HL-60/S4 treated with retinoic acid at 250 ng/mL for 4 days and 3 days (cell line): ENCODE data around the gene PPCDC.
"Not testable (repeated sequence)": the region's sequence is repeated elsewhere in the genome, so short reads cannot be mapped to it uniquely, and the experiment has no call there.

Source experiments
- in situ Hi-C: fragments of 300-500 bp; cut with MboI; formaldehyde crosslinking; loops from 2 replicates; pipeline ENCODE4 v1.7.0; 2022; ENCODE audit warnings: low sequenced_read_pairs

The PPCDC gene

DNA sequence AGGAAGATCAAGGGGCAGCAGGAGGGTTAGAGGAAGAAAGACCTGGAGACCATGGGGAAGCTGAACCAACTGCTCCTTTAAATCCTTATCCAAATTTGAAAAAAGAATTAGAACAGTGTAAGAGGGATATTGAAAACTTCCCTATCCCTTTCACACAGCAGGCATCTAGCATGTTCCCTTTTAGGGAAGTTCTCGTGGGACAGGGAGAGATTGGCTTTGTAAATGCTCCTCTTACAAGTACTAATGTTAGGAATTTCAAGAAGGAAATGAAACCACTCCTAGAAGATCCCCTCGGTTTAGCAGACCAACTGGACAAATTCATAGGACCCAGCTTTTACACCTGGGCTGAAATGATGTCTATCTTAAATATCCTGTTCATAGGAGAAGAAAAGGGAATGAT, 41.5 kb downstream of the PPCDC start:
- in situ Hi-C loops, result no loop called here

- in situ Hi-C loops, result no loop called here
These were observed 42.1 kb downstream of the PPCDC start for GRCh38 chr15:75065467-75065850.

GRCh38 chr15:75065851-75066509, 42.6 kb downstream of the PPCDC start:
- in situ Hi-C loops, result no loop called here

DNA sequence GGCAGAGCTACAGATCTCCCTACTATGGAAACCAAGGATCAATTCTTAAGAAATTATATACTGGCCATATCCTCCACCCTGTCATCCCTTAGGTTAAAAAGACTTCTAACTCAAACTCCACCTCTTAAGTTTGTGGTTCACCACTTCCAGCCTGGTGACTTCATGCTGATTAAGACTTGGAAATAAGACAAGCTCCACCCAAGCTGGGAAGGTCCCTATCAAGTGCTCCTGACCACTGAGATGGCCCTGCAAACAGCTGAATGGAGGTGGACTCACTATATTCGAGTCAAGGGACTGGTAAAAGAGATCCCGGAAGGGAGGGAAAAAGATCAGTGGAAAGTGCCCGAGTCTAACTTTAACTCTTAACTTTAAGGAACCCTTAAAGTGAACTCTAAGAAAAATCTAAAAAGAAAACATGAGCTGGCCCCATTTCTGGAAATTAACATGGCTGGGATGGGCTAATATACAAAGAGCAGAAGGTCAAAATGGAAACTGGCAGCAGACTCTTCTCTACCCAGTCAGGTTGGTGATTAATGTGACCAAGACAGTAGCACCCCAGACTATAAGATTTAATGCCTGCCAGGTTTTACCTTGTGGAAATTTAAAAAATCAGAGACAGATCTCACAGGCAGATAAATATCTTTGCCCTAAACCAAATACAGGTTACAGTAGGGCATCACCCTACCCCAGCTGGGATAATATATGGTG, 43.9 kb downstream of the PPCDC start:
- in situ Hi-C loops, result no loop called here

- in situ Hi-C loops, result no loop called here
These were observed 45.4 kb downstream of the PPCDC start for GRCh38 chr15:75068748-75069147.

- in situ Hi-C loops, result no loop called here
These were observed 46.0 kb downstream of the PPCDC start for GRCh38 chr15:75069301-75069925.

- in situ Hi-C loops, result no loop called here
These were observed 47.3 kb downstream of the PPCDC start for GRCh38 chr15:75070674-75071073.

GRCh38 chr15:75073197-75073596, 49.8 kb downstream of the PPCDC start:
- in situ Hi-C loops, result no loop called here

DNA sequence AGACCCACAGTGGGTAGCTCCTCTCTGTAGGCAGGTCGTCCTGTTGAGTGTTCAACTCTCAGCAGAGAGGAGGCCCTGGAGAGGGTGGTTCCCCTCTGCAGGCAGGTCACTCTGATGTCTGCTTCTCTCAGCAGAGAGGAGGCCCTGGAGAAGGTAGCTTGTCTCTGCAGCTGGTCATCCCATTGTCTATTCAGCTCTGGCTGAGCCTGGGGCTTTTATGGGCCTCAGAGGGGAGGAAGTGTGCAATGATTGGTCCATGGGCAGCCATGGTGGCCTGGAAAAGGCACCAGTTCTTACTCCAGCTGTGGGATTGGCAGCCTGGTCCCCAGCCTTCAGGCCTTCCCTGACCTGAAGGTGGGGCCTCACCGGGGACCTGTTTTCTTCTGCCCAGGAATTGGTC, 52.9 kb downstream of the PPCDC start:
- in situ Hi-C loops, result no loop called here

DNA sequence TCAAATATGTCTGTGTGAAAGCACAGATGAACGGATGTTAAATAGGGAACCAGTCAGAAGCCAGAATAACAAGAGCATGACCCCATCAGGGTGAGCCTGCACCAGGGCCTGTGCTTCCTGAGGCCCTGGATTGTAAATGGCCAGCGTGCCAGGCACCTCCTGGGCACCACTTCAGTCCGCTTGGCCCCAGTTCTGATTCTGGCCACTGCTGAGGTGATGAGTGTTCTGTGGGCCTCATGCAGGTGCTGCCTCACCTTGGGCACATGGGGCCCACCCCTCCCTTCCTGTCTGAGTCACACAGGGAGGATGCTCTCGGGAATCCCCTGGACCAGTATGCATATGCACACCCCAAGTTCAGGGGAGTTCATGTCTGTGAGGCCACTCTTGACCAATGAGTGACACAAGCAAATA, 54.2 kb downstream of the PPCDC start:
- in situ Hi-C loops, result not testable (repeated sequence)

DNA sequence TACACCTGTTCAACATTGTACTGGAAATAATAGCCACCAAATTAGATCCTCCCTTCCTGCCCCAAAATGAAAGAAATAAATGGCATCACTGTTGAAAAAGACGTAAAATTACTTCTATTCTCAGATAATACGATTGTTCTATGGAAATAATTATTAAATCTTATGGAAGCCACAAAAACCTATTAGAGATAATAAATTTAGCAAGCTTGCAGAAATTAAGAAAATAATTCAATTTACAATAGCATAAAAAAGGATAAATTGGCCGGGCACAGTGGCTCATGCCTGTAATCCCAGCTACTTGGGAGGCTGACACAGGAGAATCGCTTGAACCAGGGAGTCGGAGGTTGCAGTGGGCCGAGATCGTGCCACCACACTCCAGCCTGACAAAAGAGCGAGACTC, 57.8 kb downstream of the PPCDC start:
- in situ Hi-C loops, result no loop called here

- in situ Hi-C loops, result no loop called here
These were observed 59.3 kb downstream of the PPCDC start for GRCh38 chr15:75082689-75083088.

- in situ Hi-C loops, result not testable (repeated sequence)
These were observed 62.3 kb downstream of the PPCDC start for GRCh38 chr15:75085708-75086107.

- in situ Hi-C loops, result no loop called here
These were observed 66.3 kb downstream of the PPCDC start for GRCh38 chr15:75089456-75090387.

DNA sequence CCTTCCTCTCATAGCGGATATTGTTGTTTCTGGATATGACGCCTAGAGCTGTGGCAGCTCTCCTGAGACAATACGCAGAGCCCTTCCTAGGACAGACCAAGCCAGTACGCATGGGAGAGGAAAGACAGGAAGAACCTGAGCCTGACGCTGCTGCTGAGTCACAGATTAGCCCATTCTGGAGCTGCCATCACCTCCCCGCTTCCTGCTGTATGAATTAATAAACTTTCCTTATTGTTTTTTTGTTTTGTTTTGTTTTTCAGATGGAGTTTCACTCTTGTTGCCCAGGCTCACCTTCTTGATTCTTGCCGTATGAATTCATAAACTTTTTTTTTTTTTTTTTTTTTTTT, 67.0 kb downstream of the PPCDC start:
- in situ Hi-C loops, result no loop called here

DNA sequence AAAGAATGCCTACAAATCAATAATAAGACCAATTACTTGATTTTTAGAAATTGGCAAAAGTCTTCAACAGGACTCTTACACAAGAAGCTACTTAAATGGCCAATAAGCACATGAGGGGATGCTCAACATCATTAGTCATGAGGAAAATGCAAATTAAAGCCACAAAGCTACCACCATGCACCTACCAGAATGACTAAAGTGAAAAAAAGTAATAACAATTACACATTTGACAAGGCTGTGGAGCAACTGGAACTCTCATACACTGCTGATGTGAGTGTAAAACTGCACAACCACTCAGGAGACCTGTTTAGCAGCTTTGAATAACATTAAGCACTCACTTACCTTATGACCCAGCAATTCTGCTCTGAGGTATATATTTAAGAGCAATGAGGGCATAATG, 68.4 kb downstream of the PPCDC start:
- in situ Hi-C loops, result no loop called here

- in situ Hi-C loops, result not testable (repeated sequence)
These were observed 71.6 kb downstream of the PPCDC start for GRCh38 chr15:75094961-75095478.

GRCh38 chr15:75095594-75095993, 72.2 kb downstream of the PPCDC start:
- in situ Hi-C loops, result no loop called here

GRCh38 chr15:75097939-75098338, 74.5 kb downstream of the PPCDC start:
- in situ Hi-C loops, result no loop called here

GRCh38 chr15:75098404-75098803, 75.0 kb downstream of the PPCDC start:
- in situ Hi-C loops, result no loop called here
